Esophagus mucosa (tissue), 1 donor: Measurements from ENCODE around the gene TTYH2. TPM values are rescaled to one million over a fixed set of nuclear protein-coding genes. Genes with fewer than 3 reads are reported as not detected.

Experiments
- ATAC-seq: fragments of 200-7000 bp; cut with Tn5 transposase; one replicate; pipeline ENCODE4 v1.9.1; 2020
- total RNA-seq: library from RNA; stranded (reverse); gene quantifications from one replicate; pipeline ENCODE4 v1.2.4, GENCODE V29; 2023
- donor health status: DM: yes; HTN: yes; CAD: no.

TTYH2 gene
- total RNA-seq, 1 donor from 2014 or later, result 0.88 TPM

DNA sequence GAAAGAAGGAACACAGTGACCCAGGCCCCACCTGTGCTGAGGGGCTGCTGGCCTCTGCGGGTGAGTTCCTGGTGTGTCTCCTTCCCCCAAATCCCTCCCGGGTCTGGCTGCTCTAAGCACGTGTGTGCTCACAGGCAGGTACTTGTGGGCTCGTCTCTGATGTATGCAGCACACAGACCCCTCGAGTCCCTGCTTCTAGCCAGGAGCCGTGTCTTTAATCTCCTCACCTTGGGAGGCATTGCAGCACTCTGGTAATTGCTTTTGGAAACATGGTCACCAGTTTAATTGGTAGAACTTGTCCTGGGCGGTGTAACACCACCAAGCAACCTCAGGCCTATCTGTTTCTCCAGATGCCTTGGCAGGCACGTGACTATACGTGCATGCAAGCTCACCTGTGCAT lies 18.7 kb upstream of the TTYH2 start:
- ATAC-seq, result no peak

DNA sequence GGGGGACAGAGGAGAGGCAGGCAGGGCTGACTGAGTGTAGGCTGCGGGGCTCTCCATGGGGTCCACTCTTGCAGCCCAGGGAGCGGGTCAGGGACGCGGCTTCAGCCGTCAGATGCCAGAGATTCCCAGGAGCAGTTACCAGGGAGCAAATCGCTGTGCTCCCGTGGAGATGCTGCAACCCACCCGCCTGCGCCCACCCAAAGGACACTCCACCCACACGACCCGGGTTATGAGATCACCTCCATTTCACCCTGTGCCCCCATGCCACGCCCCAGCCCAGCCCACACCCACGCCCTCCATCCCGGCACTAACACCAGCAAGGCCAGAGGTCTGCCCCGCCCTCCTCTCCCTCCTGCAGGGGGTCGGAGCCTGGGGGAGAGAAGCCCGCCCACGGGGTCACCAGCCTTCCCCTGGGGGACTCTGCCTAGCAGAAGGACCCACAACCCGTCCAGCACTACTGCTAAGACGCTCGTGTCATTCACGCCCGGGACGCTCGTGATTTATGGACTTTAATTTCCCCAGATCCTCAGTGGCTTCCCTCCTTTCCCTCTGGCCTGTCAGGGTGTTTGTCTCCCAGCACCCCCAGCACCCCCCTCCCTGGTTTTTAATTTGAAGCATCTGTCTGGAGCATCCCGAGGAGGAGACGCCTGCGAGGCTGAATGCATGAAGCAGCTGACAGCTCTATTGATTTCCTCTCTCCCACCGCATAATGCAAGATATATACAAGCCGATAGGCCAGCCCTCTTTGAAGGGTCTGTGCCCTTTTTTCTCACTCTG lies 16.6 kb upstream of the TTYH2 start:
- no peak for ATAC-seq

DNA sequence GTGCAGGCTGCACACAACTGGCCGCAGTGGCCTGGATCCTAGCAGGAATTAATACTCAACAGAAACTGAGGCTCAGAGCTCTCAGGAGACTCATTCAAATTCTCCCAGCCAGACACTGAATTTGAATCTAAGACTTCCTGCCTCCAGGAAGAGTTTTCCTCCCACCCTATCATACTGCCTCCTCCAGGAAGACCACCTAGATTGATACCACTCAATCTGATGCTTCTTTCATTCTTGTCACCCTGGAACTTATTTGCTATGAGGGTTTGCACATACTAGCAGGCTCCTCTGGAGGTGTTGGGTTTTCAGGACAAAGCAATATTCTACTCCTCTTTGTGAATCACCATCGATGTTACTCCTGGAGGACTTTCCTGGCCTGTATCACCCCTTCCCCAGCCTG lies 15.6 kb upstream of the TTYH2 start:
- no peak for ATAC-seq

DNA sequence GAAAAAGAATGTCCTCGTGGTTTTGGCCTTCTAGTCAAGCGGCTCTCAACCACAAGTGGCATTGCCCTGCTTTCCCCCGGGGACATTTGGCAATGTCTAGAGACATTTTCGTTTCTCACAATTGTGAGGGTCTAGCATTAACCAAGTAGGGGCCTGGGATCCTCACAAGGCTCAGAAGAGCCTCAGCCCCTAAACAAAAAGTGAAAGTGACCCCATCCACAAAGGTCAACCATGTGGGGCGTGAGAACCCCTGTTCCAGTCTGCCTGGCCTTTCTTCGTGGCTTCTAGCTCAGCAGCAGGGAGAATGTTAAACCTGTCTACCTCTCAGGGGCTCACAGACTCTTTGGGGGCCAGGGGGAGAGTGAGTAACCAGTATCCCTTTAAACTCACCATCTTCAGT lies 14.7 kb upstream of the TTYH2 start:
- no peak for ATAC-seq

DNA sequence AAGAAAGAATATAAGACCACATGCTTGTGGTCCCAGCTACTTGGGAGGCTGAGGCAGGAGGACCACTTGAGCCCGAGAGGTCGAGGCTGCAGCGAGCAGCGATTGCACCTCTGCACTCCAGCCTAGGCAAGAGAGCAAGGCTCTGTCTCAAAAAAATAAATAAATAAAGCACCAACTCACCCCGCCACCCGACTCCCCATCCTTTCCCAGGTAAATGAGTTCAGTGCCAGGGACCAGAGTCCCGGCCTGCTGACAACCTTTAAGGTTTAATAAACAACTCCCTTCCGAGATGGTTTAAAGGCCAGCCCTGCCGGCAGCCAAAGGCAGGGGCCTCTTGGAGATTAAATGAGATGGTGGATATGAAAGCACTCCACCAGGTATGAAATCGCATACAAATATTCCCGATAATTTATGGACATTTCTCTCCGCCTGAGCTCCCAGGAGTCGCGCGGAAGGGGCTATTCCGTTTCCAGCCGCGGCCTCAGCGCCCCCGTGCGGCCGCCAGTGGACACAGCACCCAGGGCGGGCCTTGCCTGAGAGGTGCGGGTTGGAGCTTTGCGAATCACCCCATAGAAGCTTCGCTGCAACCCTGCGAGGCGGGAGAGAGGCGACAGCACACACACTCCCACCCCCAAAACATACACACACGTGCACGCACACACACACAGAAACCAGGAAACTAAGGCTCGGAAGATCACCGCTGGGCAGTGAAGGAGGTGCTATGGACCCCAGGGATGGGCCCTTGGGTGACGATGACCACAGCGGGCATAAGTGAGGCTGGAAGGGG lies 13.9 kb upstream of the TTYH2 start:
- ATAC-seq, result peak; percentile 53

DNA sequence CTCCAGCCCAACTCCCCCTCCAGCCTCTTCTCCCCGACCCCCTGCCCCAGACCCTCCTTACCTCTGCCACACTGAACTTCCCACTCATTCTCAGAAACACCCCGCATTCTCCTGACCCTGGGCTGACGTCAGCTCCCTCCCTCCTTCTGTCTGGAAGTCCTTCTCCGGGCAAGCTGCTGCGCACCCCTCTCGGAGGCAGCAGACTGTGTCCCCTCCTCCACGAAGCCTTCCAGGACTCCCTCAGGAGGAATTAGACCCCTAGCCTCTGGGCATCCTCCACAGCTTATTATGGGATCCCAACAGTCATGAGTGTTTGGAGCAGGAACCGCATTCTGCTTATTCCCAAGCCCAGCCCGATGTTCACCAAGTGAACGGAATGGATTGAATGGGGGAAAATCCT lies 13.3 kb upstream of the TTYH2 start:
- no peak for ATAC-seq

DNA sequence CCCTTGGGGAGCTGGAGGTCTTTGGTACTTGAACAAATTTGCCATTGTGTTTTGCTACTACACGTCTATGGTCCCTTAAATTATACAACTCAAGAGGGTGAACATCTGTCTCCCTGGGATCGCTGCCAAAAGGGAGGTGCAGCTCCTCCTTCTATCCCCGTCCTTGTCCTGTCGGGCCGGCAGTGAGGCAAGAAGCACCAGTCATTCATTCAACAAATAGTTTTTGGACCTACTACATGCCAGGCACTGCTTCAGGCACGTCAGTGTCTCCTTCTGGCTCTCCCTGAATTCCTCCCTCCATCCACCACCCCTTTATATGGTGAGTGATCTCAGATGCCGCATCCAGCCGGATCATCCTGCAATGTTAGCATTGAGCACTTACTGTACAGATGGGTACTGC lies 12.1 kb upstream of the TTYH2 start:
- ATAC-seq, result no peak

DNA sequence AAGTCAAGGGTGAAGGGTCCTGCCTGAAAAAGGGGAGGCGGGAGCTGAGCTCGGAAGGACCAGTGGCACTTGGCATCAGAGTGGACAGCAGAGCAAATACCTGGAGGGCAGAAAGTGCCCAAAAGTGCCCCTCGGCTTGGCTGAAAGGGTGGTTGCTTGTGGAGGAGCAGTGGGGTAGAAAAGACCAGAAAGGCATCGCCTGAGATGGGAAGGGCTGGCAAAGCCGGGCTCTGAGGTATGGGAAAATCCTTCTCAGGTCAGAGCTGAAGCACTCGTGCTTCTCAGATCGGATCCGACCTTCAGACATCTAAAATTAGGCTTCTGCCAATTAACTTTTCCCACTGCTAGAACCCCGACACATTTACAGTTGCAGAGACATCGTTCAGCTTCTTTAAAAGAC lies 11.4 kb upstream of the TTYH2 start:
- no peak for ATAC-seq

DNA sequence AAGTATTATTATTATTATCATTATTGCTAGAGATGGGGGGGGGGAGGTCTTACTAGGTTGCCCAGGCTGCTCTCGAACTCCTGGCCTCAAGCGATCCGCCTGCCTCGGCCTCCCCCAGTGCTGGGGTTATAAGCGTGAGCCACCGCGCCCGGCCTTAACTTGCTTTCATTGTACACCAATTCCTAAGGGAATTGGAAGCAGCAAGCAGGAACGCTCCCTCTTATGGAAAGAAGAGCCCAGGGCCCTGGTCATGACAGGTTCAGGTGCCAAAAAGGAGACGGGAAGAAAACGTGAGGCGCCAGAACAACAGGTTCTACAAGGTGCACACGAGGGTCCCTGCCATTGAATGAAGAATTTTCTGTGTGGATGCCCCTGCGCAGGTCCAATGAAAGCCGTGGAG lies 10.4 kb upstream of the TTYH2 start:
- no peak for ATAC-seq

DNA sequence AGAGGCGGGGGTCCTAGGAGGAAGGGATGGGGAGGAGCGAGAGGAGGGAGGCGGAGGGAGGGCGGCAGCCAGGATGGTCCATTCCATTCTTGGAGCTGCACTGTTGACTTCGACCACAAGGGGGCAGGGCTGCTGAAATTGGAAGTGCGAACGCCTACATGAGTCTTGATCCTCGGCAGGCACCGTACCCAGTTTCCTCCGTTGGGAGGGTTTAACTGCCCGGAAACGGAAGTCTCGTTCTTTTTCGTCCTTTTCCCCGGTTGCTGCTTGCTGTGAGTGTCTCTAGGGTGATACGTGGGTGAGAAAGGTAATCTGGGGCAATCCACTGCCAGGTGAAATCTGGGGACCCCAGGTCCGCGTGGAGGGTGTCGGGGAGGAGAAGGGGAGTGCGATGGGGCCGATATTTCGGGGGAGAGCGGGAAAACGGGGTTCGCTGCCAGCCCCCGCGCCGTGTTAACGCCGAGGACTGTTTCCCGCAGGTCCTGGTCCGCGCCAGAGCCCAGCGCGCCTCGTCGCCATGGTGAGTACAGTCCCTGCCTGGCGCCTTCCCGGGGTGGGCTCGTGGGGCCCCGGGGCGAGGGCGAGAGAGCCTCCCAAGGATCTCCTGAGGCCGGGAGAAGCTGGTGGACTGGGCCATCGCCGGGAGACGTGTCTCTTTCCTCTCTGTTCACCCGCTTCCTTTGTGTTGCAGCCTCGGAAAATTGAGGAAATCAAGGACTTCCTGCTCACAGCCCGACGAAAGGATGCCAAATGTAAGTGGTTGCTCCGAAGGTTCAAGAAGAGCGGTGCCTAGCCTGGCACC lies 9.7 kb upstream of the TTYH2 start, which contains the start of gene RPL38:
RPL38 (plus strand) TSS at position 240 of the 802 bp plus-strand sequence; CDS start at position 518, 278 bp downstream.
- peak; percentile 89 for ATAC-seq

DNA sequence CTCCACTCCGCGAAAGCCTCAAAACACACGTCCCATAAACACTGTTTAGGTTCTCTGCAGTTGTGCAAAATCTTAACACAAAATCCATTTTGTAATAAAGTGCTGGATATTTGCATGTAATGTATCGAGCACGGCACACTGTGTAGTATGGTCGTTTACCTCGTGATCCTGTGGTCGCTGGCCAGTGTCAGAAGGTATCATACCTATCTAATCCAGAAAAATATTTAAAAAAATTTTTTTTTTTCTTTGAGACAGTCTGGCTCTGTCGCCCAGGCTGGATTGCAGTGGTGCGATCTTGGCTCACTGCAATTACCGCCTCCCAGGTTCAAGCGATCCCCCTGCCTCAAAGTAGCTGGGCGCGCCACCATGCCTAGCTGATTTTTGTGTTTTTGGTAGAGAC lies 8.9 kb upstream of the TTYH2 start:
- no peak for ATAC-seq

DNA sequence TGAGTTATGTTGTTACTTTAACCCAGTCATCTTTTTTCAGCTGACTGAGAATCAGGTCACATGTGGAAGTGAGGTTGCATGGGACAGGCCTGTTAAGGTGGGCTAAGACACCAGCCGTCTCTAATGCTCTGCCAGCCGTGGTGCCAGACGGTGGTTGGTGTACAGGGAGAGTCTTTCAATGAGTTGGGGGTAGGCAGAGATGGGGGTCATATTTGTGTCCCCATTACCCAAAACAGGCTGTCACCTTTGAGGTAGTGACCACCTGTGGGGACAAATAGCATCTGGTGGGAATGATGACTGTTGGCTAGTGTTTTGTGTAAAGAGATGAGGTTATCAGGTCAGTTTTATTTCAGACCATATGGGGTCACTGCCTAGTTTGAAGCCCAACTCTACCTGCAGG lies 8.1 kb upstream of the TTYH2 start:
- ATAC-seq, result no peak

DNA sequence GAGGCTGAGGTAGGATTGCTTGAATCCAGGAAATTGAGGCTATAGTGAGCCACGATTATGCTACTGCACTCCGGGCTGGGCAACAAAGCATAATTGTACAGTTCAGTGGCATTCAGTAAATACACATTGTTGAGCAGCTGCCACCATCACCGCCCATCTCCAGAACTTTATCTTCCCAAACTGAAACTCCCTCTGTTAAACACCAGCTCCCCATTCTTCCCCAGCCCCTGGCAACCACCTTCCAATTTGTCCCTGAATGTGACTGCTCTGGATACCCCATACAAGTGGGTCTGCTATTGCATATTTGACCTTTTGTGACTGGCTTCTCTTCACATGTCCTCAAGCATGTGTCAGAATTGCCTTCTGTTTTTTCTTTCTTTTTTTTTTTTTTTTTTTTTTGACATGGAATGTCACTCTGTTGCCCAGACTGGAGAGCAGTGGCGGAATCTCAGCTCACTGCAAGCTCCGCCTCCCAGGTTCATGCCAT lies 7.0 kb upstream of the TTYH2 start:
- ATAC-seq, result no peak

DNA sequence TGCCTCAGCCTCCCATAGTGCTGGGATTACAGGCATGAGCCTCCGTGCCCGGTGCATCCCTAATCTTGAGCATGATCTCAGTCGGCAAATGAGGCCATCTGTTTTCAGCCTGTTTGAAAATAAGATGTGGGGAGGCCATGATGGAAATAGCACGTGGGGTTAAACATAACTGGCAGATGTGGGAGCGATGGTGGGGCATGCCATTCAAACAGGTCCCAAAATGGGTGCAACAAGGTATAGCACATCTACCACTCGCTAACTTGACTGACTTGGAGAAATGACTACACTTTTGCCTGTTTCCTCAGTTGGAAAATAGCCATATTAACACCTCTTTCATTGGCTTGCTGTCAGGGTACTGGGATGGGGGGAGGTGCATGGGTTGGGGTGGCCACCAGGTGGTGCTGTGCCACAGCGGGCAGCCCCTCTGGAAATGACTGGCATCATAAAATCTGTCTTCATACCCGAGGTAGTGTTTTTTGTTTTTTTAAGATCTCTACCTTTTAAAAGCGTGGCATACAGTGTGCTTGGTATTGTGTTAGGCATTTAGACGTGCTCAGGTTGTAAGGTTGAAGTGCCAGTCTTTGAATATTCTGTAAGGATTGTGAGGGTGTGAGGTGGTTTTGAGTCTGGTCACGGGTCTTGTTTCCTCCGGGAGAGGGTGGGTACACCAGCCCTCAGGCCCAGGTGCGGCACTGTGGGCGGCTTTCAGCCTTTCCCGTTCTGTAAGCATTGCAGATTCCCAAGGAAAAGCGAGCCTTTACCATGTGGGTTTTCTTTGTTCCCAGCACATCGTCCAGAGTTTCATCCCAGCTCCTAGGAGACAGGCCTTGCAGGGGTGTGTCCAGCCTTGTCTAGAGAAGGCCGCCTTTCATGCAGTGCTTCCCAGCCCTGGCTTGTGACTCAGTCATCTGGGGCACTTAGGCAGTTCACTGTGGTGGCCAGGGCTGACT lies 2.9 kb upstream of the TTYH2 start:
- ATAC-seq, result peak; percentile 46

DNA sequence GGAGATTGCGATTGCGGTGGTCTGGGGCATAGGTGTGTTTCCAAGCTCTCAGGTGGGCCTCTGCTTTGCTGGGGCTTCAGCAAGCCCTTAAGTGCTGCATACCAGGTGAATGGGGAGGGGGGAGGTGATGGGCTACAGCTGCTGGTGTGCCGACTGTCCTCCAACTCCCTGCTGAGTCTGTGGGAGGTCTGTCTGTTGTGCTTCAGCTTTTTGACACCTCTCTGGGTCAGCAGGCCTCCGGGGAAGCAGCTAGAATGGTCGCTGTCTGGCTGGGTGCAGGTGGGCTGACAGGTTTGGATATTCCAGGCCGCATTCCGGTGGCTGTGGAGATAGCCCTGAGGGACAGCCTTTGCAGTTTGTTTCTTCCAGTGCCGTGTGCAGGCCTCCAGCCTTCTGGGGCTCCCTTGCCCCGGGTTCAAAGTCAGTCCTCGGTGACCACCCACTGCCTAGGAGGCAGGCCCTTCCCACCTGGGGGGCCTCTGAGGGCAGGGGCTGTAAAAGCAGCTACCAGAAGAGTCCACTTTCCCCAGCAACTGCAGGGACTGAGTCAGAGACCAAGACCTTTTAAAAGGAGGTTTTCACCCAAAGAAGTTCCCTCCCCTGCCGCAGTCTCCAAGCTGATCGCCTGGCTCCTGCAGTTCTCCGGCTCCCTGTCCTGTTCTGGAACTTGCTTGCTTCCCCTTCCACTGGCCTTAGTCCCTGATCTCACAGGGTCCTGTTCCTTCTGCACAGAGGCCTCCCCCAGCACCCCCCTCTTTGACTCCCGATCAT lies 2.0 kb upstream of the TTYH2 start:
- ATAC-seq, result no peak

DNA sequence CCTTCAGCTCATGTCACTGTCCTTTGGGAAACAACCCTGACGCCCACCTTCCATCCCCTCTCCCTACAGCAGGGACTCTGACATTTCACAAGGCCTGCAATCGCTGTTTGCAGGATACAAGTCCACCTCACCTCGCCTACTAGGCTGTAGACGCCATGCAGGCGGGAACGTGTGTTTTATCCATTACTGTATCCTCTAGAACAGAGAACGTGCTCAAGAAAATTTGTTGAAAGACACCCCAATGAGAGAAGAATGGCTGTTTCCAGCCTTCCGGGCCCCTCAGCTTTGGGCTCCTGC lies 1.5 kb upstream of the TTYH2 start:
- ATAC-seq, result no peak

DNA sequence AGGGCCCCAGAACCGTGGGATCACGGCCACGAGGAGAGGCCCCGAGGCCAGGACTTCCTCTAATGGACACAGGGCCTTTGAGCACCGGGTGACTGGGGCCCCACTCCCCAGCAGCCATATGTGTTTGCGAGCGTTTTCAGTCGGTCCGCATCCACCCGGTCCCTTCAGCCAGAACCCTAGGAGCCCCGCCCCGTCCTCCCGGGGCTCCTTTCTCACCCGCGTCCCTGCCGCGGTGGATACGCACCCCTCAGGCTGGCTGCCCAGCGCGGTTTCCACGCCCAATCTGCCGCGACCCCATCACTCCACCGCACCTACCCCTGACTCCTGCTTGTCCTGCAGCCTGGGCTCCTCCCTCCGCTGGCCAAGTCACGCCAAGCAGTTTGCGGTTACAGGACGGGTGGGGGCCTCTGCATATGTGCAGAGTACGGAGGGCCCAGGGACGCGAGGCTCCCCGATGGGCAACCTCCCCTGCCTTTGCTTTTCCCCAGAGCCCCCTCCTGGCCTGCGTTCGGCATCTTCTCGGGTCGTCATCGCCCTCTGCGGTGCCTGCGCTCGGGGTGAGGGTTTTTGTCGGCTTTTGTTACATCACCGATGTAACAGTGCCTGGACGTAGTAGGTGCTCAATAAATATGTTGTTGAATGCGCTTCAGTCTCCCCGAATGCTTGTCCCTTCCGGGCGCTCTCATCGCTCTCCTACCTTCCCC lies 1.0 kb upstream of the TTYH2 start:
- peak; percentile 2 for ATAC-seq

DNA sequence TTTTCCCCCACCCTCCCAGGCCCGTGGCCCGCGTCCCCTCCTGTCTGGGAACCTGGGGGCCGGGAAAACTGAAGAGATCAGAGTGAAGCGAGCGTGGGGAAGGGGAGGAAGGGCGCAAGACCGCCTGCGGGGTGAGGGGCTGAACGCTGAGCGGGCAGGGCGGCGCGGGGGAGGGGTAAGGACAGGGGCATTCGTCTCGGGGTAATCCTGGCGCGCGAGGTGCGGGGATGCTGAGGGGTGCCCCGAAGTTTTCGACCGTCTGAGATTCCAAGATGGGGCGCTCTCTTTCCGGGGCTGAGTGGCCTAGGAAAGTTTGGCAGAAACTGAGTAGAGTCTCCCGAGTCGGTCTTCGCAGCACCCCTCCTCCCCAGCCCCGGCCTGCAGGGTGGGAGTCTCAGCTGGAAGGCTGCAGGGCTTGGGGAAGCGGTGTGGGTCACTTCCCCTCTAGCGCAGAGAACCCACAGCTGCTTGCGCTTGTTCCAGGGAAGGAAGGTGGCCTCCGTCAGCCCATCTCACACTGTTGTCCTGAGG lies 555 bp downstream of the TTYH2 start:
- no peak for ATAC-seq

DNA sequence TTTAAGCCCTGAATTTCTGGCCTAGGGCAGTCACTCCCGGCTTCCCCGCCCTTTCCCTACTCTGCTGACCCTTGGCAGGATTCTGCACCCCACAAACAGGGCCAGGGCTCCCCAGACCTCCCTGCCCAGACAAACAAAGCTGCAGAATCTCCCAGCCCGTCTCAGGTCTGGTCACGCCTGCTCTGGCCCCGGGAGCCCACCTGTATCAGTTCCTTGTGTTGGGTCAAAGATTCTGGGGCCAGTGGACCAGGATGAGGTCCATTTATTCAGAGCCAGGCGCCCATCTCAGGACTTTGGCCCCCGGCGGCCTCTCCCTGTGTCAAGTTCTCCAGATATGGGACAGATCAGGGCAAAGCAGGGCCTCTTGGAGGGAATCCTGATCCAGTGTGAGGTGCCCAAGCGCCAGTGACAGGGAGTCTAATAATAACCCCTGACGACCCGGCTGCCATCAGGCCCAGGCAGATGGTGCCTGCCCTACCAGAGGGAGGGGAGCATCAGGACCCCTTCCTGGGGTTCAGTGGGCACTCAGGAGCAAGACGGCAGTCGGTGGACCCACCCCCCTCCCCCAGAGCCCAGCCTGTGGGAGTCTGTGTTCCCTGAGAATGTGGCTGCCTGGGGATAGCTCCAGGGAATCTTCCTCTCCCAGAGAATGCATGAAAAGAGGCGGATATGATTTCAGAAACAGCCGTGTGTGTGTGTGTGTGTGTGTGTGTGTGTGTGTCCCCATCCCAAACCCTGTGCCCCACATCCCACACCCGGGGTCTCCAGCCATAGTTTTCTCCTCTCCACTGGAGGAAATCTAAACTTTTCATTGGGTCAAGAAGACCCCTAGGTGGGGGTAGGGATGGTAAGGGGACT lies 1.3 kb downstream of the TTYH2 start:
- no peak for ATAC-seq
